HEK293 (cell line): ENCODE results near the gene C16orf95.

Experiments used
- CTCF ChIA-PET: fragments of 350-600 bp; formaldehyde crosslinking; extraction: SDS; loops from one replicate; lab custom pipeline; 2021; ENCODE audit warnings: antibody characterized with exemption; lab: Yijun Ruan, JAX
- POLR2A ChIA-PET: fragments of 300-600 bp; formaldehyde crosslinking; extraction: SDS; loops from one replicate; lab custom pipeline; 2020; ENCODE audit warnings: antibody characterized with exemption, inconsistent platforms; lab: Yijun Ruan, JAX
- H3K27ac ChIP-seq: fragments of 200-500 bp; sonication (Bioruptor generic); 2 replicates; pipeline ENCODE4 v1.5.1; 2014; ENCODE audit warnings: low read depth, low read length, control low read depth, inconsistent platforms; ENCODE audit errors: extremely low read depth
- H3K36me3 ChIP-seq, 2 experiments: fragments of 200-500 bp in 1 of 2; sonication (Bioruptor generic) in 1 of 2; 1 replicate in 1 of 2; 2 replicates in 1 of 2; pipeline ENCODE4 v1.5.1; 2014 to 2017; ENCODE audit warnings: inconsistent platforms in 2 of 2, low read length in 2 of 2; ENCODE audit not compliant: control insufficient read depth in 2 of 2, insufficient read depth in 1 of 2
- H3K4me1 ChIP-seq: fragments of 200-500 bp; sonication (Bioruptor generic); 2 replicates; pipeline ENCODE4 v1.5.1; 2014; ENCODE audit warnings: mild to moderate bottlenecking, low read length, inconsistent platforms; ENCODE audit not compliant: control insufficient read depth, insufficient read depth
- H3K4me3 ChIP-seq: 2 replicates; pipeline ENCODE4 v1.5.1; 2011; ENCODE audit warnings: low read depth, mild to moderate bottlenecking, control low read depth, low read length, moderate library complexity
- H3K9me3 ChIP-seq: fragments of 200-500 bp; sonication (Bioruptor generic); 2 replicates; pipeline ENCODE4 v1.5.1; 2014; ENCODE audit warnings: low read depth, low read length, inconsistent platforms; ENCODE audit not compliant: control insufficient read depth, insufficient read depth
- MEIS1 ChIP-seq: sonication (generic); formaldehyde crosslinking; IDR thresholded peaks from 2 replicates; pipeline ENCODE4 v1.8.1; 2022; ENCODE audit warnings: missing genetic modification reagents, mild to moderate bottlenecking, borderline replicate concordance
- SCRT1 ChIP-seq: fragments of 450-650 bp; formaldehyde crosslinking; IDR thresholded peaks from 2 replicates; pipeline ENCODE4 v1.5.1; 2016; ENCODE audit warnings: missing biosample characterization, missing genetic modification characterization, borderline replicate concordance
- SCRT2 ChIP-seq: fragments of 450-650 bp; formaldehyde crosslinking; IDR thresholded peaks from 2 replicates; pipeline ENCODE4 v1.5.1; 2016; ENCODE audit warnings: missing biosample characterization, missing genetic modification characterization
- SP3 ChIP-seq: fragments of 450-650 bp; formaldehyde crosslinking; IDR thresholded peaks from 2 replicates; pipeline ENCODE4 v1.5.1; 2016; ENCODE audit warnings: missing biosample characterization, missing genetic modification characterization
- ZBTB20 ChIP-seq: fragments of 450-650 bp; formaldehyde crosslinking; IDR thresholded peaks from 2 replicates; pipeline ENCODE4 v1.5.1; 2016; ENCODE audit warnings: missing biosample characterization, missing genetic modification characterization
- ZFP69B ChIP-seq: fragments of 450-650 bp; formaldehyde crosslinking; IDR thresholded peaks from 2 replicates; pipeline ENCODE4 v1.5.1; 2016; ENCODE audit warnings: missing biosample characterization, missing genetic modification characterization
- ZNF114 ChIP-seq: fragments of 450-650 bp; formaldehyde crosslinking; IDR thresholded peaks from 2 replicates; pipeline ENCODE4 v1.5.0; 2017; ENCODE audit warnings: missing biosample characterization, missing genetic modification characterization
- ZNF157 ChIP-seq: fragments of 450-650 bp; formaldehyde crosslinking; IDR thresholded peaks from 2 replicates; pipeline ENCODE4 v1.5.1; 2016; ENCODE audit warnings: missing biosample characterization, missing genetic modification characterization
- ZNF23 ChIP-seq: fragments of 450-650 bp; formaldehyde crosslinking; IDR thresholded peaks from 2 replicates; pipeline ENCODE4 v1.5.1; 2016; ENCODE audit warnings: missing biosample characterization, missing genetic modification characterization, borderline replicate concordance
- ZNF335 ChIP-seq: fragments of 450-650 bp; formaldehyde crosslinking; conservative IDR thresholded peaks from 2 replicates; pipeline ENCODE4 v1.5.1; 2016; ENCODE audit warnings: missing biosample characterization, missing genetic modification characterization
- ZNF341 ChIP-seq: fragments of 450-650 bp; formaldehyde crosslinking; IDR thresholded peaks from 2 replicates; pipeline ENCODE4; 2016; ENCODE audit warnings: low read depth, missing biosample characterization, missing genetic modification characterization
- ZNF391 ChIP-seq: fragments of 450-650 bp; formaldehyde crosslinking; IDR thresholded peaks from 2 replicates; pipeline ENCODE4 v1.5.1; 2016; ENCODE audit warnings: low read depth, missing biosample characterization, missing genetic modification characterization, borderline replicate concordance
- ZNF48 ChIP-seq: fragments of 450-650 bp; formaldehyde crosslinking; IDR thresholded peaks from 2 replicates; pipeline ENCODE4 v1.5.1; 2016; ENCODE audit warnings: missing biosample characterization, missing genetic modification characterization
- ZNF501 ChIP-seq: fragments of 450-650 bp; formaldehyde crosslinking; IDR thresholded peaks from 2 replicates; pipeline ENCODE4 v1.5.1; 2016; ENCODE audit warnings: missing biosample characterization, missing genetic modification characterization
- ZNF561 ChIP-seq: fragments of 450-650 bp; IDR thresholded peaks from 2 replicates; pipeline ENCODE4 v1.5.1; 2018; ENCODE audit warnings: missing biosample characterization, missing genetic modification characterization, borderline replicate concordance
- ZNF776 ChIP-seq: fragments of 450-650 bp; formaldehyde crosslinking; IDR thresholded peaks from 2 replicates; pipeline ENCODE4 v1.5.0; 2017; ENCODE audit warnings: missing biosample characterization, missing genetic modification characterization, borderline replicate concordance
- ZNF837 ChIP-seq: fragments of 450-650 bp; formaldehyde crosslinking; IDR thresholded peaks from 2 replicates; pipeline ENCODE4 v1.5.1; 2016; ENCODE audit warnings: missing biosample characterization, missing genetic modification characterization
- TF ChIP-seq, protein P1 (sequence below): fragments of 450-650 bp; formaldehyde crosslinking; IDR thresholded peaks from 2 replicates; pipeline ENCODE4 v1.5.1; 2016; ENCODE audit warnings: missing biosample characterization, missing genetic modification characterization, low read depth
- TF ChIP-seq, protein P2 (sequence below): fragments of 450-650 bp; formaldehyde crosslinking; IDR thresholded peaks from 2 replicates; pipeline ENCODE4 v1.5.1; 2016; ENCODE audit warnings: missing biosample characterization, missing genetic modification characterization
- TF ChIP-seq, protein P3 (sequence below): fragments of 450-650 bp; formaldehyde crosslinking; IDR thresholded peaks from 2 replicates; pipeline ENCODE4 v1.5.1; 2016; ENCODE audit warnings: missing biosample characterization, missing genetic modification characterization
- TF ChIP-seq, protein P4 (sequence below): fragments of 450-650 bp; formaldehyde crosslinking; IDR thresholded peaks from 2 replicates; pipeline ENCODE4 v1.5.1; 2017; ENCODE audit warnings: missing biosample characterization, mild to moderate bottlenecking, missing genetic modification characterization, moderate library complexity
- TF ChIP-seq, protein P5 (sequence below): fragments of 450-650 bp; formaldehyde crosslinking; IDR thresholded peaks from 2 replicates; pipeline ENCODE4 v1.5.1; 2016; ENCODE audit warnings: missing biosample characterization, missing genetic modification characterization

Gene C16orf95

DNA sequence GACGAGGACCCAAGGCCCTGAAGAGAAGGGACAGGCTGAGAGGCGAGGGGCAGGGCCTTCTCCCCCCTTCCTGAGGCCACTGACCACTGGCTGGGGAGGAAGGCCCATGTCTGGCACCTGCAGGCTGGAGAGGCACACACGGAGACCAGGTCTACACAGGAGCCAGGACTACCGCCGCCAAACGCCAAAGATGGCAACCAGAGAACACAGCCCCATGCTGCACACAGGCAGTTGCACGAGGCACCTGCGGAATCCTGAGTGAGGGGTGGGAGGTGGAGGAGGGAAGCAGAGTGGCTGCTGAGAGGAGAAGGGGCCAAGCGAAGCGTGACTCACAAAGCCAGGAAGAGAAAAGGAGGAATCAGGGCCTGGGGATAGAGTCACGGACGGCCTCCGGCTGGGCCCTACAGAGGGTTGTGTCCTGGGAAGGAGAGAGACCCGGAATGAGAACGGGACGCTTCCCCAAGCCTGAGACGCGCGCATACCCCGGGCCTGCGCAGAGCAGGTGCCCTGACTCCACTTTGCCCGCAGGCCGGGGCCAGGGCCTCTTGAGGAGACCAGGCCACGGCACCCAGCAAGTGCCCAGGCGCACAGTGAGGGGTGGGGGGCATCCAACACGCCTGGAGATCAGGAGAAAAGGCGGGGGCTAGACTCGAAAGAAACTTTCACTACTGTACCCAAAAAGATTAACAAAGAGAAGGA is 28.7 kb upstream of the C16orf95 start:
- no peak overlapping the region for H3K27ac ChIP-seq
- ChIA-PET POLR2A (no interaction called here), CTCF (no interaction called here)
- TF ChIP-seq, protein P1, sequence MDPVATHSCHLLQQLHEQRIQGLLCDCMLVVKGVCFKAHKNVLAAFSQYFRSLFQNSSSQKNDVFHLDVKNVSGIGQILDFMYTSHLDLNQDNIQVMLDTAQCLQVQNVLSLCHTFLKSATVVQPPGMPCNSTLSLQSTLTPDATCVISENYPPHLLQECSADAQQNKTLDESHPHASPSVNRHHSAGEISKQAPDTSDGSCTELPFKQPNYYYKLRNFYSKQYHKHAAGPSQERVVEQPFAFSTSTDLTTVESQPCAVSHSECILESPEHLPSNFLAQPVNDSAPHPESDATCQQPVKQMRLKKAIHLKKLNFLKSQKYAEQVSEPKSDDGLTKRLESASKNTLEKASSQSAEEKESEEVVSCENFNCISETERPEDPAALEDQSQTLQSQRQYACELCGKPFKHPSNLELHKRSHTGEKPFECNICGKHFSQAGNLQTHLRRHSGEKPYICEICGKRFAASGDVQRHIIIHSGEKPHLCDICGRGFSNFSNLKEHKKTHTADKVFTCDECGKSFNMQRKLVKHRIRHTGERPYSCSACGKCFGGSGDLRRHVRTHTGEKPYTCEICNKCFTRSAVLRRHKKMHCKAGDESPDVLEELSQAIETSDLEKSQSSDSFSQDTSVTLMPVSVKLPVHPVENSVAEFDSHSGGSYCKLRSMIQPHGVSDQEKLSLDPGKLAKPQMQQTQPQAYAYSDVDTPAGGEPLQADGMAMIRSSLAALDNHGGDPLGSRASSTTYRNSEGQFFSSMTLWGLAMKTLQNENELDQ: no peak
- TF ChIP-seq ZFP69B (tag by site-specific recombination): no peak
- TF ChIP-seq ZNF157: no peak
- TF ChIP-seq, protein P2, sequence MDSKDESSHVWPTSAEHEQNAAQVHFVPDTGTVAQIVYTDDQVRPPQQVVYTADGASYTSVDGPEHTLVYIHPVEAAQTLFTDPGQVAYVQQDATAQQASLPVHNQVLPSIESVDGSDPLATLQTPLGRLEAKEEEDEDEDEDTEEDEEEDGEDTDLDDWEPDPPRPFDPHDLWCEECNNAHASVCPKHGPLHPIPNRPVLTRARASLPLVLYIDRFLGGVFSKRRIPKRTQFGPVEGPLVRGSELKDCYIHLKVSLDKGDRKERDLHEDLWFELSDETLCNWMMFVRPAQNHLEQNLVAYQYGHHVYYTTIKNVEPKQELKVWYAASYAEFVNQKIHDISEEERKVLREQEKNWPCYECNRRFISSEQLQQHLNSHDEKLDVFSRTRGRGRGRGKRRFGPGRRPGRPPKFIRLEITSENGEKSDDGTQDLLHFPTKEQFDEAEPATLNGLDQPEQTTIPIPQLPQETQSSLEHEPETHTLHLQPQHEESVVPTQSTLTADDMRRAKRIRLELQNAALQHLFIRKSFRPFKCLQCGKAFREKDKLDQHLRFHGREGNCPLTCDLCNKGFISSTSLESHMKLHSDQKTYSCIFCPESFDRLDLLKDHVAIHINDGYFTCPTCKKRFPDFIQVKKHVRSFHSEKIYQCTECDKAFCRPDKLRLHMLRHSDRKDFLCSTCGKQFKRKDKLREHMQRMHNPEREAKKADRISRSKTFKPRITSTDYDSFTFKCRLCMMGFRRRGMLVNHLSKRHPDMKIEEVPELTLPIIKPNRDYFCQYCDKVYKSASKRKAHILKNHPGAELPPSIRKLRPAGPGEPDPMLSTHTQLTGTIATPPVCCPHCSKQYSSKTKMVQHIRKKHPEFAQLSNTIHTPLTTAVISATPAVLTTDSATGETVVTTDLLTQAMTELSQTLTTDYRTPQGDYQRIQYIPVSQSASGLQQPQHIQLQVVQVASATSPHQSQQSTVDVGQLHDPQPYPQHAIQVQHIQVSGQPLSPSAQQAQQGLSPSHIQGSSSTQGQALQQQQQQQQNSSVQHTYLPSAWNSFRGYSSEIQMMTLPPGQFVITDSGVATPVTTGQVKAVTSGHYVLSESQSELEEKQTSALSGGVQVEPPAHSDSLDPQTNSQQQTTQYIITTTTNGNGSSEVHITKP (tag by site-specific recombination): no peak
- TF ChIP-seq ZNF341: no peak
- no peak for TF ChIP-seq ZNF837 (tag by site-specific recombination)
- TF ChIP-seq, protein P3, sequence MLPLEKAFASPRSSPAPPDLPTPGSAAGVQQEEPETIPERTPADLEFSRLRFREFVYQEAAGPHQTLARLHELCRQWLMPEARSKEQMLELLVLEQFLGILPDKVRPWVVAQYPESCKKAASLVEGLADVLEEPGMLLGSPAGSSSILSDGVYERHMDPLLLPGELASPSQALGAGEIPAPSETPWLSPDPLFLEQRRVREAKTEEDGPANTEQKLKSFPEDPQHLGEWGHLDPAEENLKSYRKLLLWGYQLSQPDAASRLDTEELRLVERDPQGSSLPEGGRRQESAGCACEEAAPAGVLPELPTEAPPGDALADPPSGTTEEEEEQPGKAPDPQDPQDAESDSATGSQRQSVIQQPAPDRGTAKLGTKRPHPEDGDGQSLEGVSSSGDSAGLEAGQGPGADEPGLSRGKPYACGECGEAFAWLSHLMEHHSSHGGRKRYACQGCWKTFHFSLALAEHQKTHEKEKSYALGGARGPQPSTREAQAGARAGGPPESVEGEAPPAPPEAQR (tag by site-specific recombination): no peak
- TF ChIP-seq, protein P4, sequence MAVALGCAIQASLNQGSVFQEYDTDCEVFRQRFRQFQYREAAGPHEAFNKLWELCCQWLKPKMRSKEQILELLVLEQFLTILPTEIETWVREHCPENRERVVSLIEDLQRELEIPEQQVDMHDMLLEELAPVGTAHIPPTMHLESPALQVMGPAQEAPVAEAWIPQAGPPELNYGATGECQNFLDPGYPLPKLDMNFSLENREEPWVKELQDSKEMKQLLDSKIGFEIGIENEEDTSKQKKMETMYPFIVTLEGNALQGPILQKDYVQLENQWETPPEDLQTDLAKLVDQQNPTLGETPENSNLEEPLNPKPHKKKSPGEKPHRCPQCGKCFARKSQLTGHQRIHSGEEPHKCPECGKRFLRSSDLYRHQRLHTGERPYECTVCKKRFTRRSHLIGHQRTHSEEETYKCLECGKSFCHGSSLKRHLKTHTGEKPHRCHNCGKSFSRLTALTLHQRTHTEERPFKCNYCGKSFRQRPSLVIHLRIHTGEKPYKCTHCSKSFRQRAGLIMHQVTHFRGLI (tag by site-specific recombination): no peak
- TF ChIP-seq ZNF114 (tag by site-specific recombination): no peak
- TF ChIP-seq ZNF335: peak; percentile 48
- peak; percentile 77 for TF ChIP-seq SCRT2 (tag by site-specific recombination)
- no peak for TF ChIP-seq ZNF23 (tag by site-specific recombination)
- TF ChIP-seq MEIS1 (CRISPR knock-in tag): no peak
- peak; percentile 65; the same call in 1 of the 2 replicates for TF ChIP-seq SCRT1 (tag by site-specific recombination)
- no peak for TF ChIP-seq ZNF776 (tag by site-specific recombination)
- TF ChIP-seq ZNF391 (tag by site-specific recombination): no peak
- TF ChIP-seq ZNF501: no peak
- no peak for TF ChIP-seq ZNF561 (tag by site-specific recombination)
- no peak for TF ChIP-seq SP3 (tag by site-specific recombination)
- TF ChIP-seq, protein P5, sequence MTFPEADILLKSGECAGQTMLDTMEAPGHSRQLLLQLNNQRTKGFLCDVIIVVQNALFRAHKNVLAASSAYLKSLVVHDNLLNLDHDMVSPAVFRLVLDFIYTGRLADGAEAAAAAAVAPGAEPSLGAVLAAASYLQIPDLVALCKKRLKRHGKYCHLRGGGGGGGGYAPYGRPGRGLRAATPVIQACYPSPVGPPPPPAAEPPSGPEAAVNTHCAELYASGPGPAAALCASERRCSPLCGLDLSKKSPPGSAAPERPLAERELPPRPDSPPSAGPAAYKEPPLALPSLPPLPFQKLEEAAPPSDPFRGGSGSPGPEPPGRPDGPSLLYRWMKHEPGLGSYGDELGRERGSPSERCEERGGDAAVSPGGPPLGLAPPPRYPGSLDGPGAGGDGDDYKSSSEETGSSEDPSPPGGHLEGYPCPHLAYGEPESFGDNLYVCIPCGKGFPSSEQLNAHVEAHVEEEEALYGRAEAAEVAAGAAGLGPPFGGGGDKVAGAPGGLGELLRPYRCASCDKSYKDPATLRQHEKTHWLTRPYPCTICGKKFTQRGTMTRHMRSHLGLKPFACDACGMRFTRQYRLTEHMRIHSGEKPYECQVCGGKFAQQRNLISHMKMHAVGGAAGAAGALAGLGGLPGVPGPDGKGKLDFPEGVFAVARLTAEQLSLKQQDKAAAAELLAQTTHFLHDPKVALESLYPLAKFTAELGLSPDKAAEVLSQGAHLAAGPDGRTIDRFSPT (tag by site-specific recombination): no peak
- TF ChIP-seq ZBTB20: no peak
- no peak for TF ChIP-seq ZNF48 (tag by site-specific recombination)
- peaks cover 0 to 53% of the 10 kb centered on the region in 2 experiments; a peak in 2 of 3 replicates for H3K36me3 ChIP-seq
- H3K4me3 ChIP-seq: no peak overlapping the region
- no peaks in the 10 kb centered on the region for H3K9me3 ChIP-seq
- H3K4me1 ChIP-seq: no peaks in the 10 kb centered on the region
